CD4-positive, alpha-beta T cell treated with Interleukin-1 beta for 1 hour (primary cell): Measurements from ENCODE around the gene ZNG1A.
"Not testable (repeated sequence)": the region's sequence is repeated elsewhere in the genome, so short reads cannot be mapped to it uniquely, and the experiment has no call there.

Source experiments
- DNase-seq, 2 donors: peaks; one replicate each; pipeline ENCODE4 v3.0.0-alpha.2; 2020 to 2022

Gene ZNG1A

GRCh38 chr9:178970-179383, at the start of gene ZNG1A:
Gene ZNG1A (minus strand): TSS chr9:179056. CDS start chr9:178969, 87 bp downstream.
- DNase-seq = peak; percentile 90 to 96

GRCh38 chr9:227860-228259, 49.0 kb upstream of the ZNG1A start:
- no peak for DNase-seq

- DNase-seq = no peak
Measured at GRCh38 chr9:224582-225520, 46.0 kb upstream of the ZNG1A start.

GRCh38 chr9:224026-224425, 45.2 kb upstream of the ZNG1A start:
- no peak for DNase-seq

- DNase-seq = no peak
Measured at GRCh38 chr9:223152-223551, 44.3 kb upstream of the ZNG1A start.

DNA sequence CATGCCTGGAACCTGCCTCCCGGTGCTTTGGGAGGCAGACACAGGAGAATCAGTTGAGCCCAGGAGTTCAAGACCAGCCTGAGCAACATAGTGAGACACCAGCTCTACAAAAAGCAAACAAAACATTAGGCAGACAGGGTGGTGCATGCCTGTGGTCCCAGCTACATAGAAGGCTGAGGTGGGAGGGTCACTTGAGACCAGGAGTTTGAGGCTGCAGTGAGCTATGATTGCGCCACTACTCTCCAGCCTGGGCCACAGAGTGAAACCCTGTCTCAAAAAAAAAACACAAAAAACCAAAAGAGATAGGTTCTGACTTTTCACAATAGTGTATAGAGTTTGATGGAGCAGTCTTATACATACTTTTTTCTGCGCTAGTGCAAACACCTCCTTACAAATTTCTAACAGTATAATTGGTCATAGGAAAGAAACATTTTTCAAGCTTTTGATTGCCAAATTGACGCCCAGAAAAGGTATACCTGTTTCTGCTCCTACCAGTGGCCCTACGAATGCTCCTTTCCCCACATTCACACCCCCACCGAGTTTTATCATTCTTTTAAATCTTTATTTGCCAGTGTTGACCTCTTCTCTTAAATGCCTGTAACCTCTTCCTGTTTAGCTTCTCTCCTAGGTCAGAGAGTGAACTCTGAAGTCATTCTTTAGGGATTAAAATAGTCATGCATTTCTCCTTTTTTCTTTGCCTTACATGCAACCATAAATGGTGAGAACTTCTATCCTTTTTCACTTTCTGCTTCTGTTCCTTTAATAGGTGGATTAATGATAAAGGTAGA, 43.3 kb upstream of the ZNG1A start:
- no peak for DNase-seq

- no peak for DNase-seq
Measured at GRCh38 chr9:219670-220365, 41.0 kb upstream of the ZNG1A start.

DNA sequence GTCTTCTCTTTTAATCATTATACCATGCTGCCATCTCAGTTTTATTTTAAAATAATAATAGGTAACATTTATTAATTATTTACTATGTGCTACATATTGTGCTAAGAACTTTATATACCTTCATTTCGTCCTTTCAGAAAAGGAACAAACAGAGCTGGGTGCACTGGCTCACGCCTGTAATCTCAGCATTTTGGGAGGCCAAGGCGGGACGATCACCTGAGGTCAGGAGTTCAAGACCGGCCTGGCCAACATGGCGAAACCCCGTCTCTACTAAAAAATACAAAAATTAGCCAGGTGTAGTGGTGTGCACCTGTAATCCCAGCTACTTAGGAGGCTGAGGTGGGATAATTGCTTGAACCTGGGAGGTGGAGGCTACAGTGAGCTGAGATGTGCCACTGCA, 40.2 kb upstream of the ZNG1A start:
- not testable (repeated sequence) for DNase-seq

DNA sequence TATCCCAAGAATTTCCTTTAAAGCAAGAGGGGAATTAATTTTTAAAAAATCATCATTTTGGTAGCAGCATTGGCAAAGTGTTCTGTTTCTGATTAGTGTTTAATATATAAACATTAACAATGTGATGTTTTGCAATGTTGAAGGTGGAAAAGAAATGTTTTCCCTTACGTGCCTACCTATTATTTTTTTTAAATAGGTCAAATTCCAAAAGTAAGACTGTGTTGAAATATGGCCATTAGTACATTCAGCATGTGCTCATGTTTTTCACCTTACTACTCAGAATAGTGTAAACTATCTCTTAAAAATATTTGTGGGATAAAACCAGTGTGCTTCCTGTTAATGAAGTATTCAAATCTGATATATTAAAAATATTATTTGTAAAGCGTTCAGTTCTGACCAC, 39.1 kb upstream of the ZNG1A start:
- no peak for DNase-seq

DNA sequence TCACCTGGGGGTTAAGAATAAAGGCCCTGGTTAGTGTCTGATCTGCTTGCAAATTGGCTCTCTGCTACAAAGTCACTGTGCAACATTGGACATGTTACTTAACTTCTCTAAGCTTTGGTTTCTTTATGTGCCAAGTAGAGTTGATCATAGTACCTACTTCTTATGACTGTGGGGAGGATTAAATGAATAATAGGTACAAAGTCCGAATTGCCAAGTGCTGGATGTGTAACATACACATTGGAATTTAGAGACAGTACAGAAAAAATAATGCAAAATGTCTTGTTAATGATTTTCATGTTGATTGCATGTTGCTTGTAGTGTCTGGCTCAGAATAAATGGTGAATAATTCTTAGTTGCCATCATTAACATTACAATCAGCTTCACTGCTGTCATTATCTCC, 38.0 kb upstream of the ZNG1A start:
- no peak for DNase-seq

GRCh38 chr9:215631-216155, 36.8 kb upstream of the ZNG1A start:
- DNase-seq = no peak

- peak; percentile 62 to 76 for DNase-seq
Measured at GRCh38 chr9:214648-215493, 36.0 kb upstream of the ZNG1A start, which contains the start of gene DOCK8. Gene DOCK8 (plus strand): TSS chr9:214865. CDS start chr9:214977, 112 bp downstream.

GRCh38 chr9:214351-214647, 35.4 kb upstream of the ZNG1A start:
- no peak for DNase-seq

- not testable (repeated sequence) for DNase-seq
Measured at GRCh38 chr9:213901-214300, 35.0 kb upstream of the ZNG1A start.

DNA sequence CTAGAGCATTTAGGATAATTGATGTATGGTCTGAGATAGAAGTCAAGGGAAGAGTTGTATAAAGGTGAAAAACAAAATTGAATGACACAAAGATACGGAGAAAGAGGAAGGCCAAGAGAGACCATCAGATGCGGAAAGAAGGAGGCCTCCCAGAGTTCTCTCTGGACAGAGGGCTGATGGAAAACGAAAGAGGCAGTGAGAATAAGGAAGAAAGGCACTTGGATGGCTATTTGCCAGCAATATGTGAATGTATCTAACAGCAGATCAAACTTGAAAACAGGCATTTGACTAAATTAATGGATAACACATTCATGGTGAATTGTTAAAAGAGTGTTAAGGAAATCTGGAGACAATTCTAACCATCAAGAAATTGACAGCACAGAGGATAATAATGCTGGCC, 33.4 kb upstream of the ZNG1A start:
- DNase-seq = no peak

DNA sequence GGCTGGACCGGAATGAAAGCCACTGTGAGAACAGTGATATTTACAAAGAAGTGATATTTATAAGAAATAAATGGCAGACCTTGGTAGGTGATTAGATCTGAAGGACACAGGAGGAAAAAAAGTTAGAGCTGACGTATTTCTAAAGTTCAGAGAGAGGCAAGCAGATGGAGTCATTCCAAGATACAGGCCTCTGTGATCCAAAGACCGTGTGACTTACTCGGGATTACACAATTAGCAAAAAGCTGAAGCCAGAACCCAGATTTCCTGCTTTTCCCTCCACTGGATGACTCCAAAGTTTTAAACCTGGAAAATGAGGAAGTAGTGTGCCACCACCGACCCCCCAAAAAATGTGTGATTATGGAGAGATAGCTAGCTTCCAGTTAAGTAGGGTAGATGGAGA, 32.7 kb upstream of the ZNG1A start:
- no peak for DNase-seq

DNA sequence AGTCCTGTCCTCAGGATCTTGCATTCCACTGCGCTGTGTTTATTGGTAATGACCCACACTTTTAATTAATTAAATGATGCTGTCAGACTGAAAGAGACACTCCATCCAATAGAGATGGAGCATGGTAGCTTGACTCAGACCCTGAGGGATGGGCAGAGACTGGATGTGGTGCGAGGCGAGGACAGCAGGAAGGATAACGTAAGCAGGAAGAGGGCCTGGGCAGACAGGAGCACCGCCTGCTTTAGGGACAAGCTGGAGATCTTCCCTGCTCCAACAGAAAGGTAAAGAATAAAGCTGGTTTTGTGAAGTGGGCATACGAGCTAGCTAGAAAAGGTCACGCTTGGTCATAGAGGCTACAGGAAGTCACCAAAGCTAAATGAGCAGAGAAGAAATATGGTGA, 32.2 kb upstream of the ZNG1A start:
- no peak for DNase-seq

GRCh38 chr9:209143-209758, 30.4 kb upstream of the ZNG1A start:
- no peak for DNase-seq

GRCh38 chr9:206481-206880, 27.6 kb upstream of the ZNG1A start:
- DNase-seq = no peak

- not testable (repeated sequence) for DNase-seq
Measured at GRCh38 chr9:199601-200000, 20.7 kb upstream of the ZNG1A start.

DNA sequence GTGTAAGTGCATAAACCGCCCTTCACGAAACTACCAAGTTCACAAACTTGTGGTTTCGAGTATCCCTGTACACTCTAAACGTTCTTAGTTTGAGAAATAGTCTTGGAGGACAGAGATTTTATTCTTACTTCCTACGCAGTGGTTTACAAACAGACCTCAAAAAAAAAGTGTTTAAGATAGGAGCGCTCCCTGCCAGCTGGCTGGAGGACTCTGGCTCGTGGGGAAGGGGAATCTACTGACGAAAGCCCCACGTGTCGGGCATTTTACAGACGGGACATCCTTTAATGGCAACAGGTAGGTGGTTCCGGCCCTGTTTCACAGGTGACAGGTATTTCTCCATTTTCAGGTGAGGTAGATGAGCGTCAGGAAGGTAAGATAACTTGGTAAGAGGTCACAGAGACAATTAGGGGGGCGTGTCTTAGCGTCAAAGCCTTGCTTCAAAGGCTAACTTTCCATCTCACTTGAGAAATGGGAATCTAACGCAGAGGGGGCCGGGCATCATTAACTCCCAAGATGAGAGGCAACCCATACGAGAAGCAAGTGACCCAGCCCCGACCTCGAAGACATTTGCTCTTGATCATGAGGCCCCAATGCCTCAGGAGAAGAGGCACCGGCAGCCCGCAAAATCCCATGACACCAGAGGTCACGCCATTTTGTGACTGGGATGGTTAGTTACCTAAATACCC, 573 bp downstream of the ZNG1A start:
- peak; percentile 12 to 38 for DNase-seq
